Suppressor macrophage treated with lipopolysaccharide for 1 hour (primary cell): ENCODE results near the gene SLC6A3.
A peak's percentile ranks its signal among the peaks of the same experiment; 100 is the strongest.

Experiments used
- DNase-seq, 3 donors: peaks; one replicate each; pipeline ENCODE4 v3.0.0-alpha.2; 2020 to 2022

The SLC6A3 gene

DNA sequence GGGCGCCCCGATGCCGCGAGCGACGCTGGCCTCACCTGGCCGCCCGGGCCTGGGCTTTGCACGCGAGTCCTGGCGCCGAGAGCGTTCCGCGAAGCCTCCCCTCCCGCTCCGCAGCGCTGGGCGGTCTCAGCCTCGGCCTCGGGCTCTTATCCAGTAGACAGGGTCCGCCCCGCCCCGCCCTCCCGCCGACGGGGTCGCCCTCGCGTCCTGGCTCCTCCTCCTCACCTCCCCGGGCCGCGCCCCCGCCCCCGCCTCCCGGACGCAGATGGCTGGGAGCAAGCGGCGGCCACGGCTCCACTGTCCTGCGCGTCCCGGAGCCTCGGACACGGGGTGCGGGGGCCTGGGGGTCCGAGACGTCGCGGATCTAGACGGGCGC is at the start of gene SLC6A3:
Gene SLC6A3 (minus strand): TSS at position 128 of the 376 bp plus-strand sequence. CDS start 2,243 bp downstream, outside the sequence.
- DNase-seq = peak in 2 of 3 donors; percentile 6 to 12

DNA sequence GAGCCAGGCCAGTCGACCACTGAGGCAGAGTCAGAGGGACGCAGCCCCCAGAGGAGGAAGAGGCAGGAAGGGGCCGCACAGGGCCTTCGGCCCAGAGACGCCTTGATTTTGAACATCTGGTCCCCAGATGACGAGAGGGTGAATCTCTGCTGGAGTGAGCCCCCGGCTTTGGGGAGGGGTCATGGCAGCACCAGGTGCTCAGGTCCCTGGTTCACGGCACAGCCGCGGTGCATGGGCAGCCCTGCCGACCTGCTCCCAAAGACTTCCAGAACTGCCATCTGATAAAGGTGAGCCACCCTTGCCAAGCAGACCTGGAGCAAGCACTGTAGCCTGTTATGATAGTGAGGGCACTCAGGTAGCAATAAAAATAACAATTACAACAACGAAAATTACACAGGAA is 48.7 kb upstream of the SLC6A3 start:
- DNase-seq = no peak

DNA sequence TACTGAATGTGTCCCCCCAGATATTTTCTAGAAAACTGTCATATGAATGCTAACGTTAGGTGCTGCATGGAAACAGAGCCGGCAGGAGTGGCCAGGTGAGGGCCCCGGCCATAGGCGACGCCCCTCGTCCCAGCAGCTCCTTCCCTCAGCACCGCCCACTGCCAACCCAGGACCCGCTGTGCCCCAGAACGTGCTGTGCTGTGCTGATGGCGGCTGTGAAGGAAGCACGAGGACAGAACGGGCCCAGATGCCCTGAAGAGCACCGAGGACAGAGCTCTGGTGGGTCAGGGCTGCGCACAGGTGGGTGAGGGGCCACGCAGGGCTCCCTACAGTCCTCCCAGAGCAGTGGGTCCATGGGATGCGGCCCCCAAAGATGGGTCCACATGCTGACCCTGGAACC is 48.2 kb upstream of the SLC6A3 start:
- DNase-seq = no peak

- DNase-seq = no peak
These were observed 47.5 kb upstream of the SLC6A3 start for GRCh38 chr5:1492757-1493156.

- DNase-seq = peak; percentile 40 to 63 (median 51)
These were observed 45.1 kb upstream of the SLC6A3 start for GRCh38 chr5:1490376-1490775.

DNA sequence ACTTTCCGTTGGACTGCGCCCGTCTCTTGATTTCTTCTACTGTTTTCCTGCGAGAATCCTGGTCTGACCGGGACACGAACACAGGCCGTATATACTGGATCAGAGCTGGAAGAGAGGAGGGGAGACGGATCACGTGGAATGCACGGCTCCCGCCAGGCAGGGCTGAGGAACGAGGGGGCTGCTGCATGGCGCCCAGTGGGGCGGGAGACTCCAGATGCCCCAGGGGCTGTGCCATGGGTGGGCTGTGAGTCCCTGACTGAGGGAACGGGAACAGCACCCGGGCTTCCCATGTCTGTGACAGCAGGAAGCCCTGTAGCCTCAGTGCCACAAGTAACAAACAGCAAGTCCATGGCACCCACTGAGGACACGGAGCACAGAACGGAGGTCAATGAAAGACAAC is 44.5 kb upstream of the SLC6A3 start:
- no peak for DNase-seq

- DNase-seq = peak; percentile 90 to 96 (median 93)
These were observed 43.8 kb upstream of the SLC6A3 start for GRCh38 chr5:1488882-1489680.

GRCh38 chr5:1487079-1487764 is 42.0 kb upstream of the SLC6A3 start:
- DNase-seq = no peak

GRCh38 chr5:1486271-1486670 is 41.0 kb upstream of the SLC6A3 start:
- DNase-seq = no peak

- DNase-seq = no peak
These were observed 40.4 kb upstream of the SLC6A3 start for GRCh38 chr5:1485579-1486118.

DNA sequence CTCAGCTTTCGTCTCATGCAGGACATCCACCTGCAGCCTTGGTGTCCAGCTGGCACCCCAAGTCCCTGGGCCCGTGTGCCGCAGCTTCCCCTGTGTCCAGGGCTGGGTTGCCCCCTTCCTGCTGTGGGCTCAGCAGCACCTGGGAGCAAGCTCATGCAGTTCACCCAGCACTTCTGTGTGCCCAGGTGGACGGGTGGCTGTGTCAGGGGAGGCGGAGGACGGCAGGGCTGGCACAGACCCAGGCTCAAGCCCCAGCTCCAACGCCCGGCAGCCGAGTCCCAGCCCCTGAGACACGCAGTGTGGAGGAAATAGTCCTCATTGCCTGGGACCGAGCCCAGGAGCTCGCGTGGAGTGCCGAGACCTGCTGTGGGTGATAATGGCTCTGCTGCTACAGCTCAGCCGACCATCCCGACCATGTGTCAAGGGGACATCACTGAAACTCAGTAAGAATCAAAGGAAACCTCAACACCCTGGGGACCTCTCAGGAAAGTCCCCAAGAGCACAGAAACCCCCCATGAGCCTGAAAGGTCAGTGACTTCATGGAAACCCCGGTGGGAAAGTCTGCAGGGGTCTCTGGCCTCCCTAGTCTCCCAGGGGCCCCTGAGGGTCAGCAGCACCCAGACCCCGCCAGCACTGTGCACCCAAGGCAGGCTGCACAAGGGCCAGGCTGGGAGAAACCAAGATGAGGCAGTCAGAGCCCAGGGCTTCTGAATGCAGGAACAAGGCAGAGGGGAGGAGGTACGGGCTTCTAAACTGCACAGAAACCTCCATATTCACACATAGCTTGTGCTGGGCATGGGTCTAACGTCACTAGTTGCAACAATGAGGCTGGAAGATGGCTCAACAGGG is 39.7 kb upstream of the SLC6A3 start:
- peak in 2 of 3 donors; percentile 37 to 50 for DNase-seq

GRCh38 chr5:1483856-1484729 is 38.9 kb upstream of the SLC6A3 start:
- no peak for DNase-seq

GRCh38 chr5:1483064-1483463 is 37.8 kb upstream of the SLC6A3 start:
- DNase-seq = no peak

DNA sequence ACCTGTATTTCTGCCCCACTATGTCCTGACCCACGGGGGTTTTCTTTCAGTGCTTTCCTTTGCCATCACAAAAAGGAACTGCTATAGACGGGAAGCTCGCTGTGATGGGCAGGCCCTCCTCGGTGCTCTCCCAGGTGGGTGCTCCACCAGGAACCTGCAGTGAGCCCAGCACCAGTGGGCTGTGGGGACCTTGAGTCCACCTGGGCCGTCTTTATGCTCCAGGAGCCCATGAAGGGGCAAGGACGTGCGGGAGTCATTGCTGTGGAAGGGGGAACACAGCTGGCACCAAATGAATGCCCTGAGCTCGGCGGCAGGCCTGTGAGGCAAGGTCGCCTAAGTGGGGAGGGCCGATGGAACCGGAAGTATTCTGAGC is 36.7 kb upstream of the SLC6A3 start:
- DNase-seq = no peak

- peak; percentile 16 to 29 (median 18) for DNase-seq
These were observed 36.2 kb upstream of the SLC6A3 start for GRCh38 chr5:1481266-1481958.

GRCh38 chr5:1480806-1481205 is 35.6 kb upstream of the SLC6A3 start:
- no peak for DNase-seq

DNA sequence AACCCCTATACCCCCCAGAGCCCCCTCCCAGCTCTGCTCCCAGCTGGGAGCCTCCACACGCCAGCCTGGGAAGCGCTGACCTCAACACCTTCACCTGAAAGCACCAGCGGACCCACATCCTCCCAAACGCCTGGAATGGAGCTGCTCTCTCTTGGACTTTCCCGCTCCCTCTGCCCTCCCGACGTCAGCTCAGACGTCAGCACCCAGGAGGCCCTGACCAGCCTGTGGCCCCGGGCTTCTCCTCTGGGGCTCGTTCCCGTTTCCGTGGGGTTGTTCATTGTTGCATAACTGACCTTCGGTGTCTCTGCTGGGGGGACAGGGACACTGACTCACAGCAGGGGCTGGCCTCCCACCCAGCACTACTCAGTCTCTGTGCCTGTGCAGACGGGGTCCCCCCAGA is 35.0 kb upstream of the SLC6A3 start:
- DNase-seq = peak; percentile 97 to 98 (median 97)

DNA sequence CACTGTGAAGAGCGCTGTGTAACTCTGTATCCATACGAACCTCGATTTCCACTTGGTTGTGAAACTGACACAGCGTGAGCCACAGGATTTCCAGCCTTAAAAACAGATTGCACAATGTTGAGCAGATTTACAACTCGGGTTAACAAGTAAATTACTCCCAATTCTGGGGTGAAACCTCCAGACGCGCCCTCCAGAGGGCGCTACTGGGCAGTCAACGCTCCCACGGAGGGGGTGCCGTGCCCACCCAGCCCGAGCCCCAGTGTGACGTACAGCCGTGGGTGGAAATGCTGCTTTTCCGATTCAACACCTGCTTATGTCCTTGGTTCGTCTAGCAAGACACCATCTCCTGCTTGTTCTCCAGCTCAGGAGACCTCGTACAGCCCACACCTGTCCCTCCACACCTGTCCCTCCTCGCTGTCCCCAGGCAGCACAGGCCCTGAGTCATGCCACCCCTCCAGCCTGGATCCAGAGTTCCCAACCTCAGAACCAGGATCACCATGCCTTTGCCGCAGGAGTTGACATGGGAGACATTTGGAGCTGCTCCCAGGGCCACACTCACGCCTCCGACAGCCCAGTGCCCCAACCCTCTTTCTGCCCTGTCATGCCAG is 34.4 kb upstream of the SLC6A3 start:
- peak; percentile 89 to 97 (median 96) for DNase-seq

DNA sequence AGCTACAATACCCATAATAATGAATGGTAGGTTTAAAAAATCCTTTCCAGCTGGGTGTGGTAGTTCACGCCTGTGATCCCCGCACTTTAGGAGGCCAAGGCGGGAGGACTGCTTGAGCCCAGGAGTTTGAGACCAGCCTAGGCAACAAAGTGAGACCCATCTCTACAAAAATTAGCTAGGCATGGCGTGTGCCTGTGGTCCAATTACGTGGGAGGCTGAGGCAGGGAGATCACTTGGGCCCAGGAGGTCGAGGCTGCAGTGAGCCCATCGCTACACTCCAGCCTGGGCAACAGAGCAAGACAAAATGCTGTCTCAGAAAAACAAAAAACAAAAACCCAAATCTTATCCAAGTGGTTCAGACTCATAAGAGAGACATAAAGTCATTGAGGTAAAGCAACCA is 33.8 kb upstream of the SLC6A3 start:
- no peak for DNase-seq

DNA sequence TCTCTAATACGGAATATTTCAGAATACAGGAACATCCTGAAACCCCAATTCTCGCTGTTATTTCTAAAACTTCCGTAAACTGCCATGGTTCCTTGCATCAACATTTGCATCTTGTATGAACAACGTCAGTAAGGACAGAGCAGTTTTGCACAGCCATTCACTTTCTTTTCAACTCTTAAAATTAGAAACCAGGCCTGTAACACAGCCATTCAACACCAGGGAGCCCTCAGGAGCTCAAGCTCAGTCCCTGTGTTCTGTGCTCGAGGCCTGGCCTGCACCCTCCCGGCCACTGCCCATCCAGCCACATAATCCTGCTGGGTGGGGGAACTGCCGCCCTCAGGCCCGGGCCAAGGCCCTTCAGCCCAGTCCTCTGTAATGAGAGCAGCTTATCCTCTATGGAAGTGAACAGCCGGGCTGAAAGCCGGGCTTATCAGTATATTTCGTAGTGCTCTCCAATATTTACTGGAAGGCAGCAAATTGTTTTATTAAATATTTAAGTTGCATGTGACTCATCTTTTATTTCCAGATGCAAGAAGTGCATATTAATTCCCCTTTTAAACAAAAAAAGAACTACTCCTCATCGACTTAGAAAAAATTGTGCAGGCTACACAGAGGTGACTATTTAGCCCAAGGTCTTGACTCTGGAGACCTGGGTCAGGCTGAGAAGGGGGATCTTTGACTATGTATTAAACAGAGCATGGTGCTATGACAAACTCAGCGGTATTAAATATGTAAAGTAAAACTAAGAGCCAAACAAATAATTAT is 33.2 kb upstream of the SLC6A3 start:
- DNase-seq = peak; percentile 40 to 72 (median 52)
